NCI-H1105 treated with DMSO at 0.1 percent for 48 hours (cell line): ENCODE measurements around the gene ATP6V0A4.
A peak's percentile ranks its signal among the peaks of the same experiment; 100 is the strongest.
"Not testable (repeated sequence)": the region's sequence is repeated elsewhere in the genome, so short reads cannot be mapped to it uniquely, and the experiment has no call there.

Source experiments
- DNase-seq: peaks from one replicate; lab custom pipeline; 2025; lab: John Stamatoyannopoulos, UW

ATP6V0A4 gene

GRCh38 chr7:138750901-138751464 lies 47.0 kb downstream of the ATP6V0A4 start:
- no peak for DNase-seq

- DNase-seq, result no peak
Measured at GRCh38 chr7:138750473-138750872, 47.5 kb downstream of the ATP6V0A4 start.

GRCh38 chr7:138749960-138750359 lies 48.0 kb downstream of the ATP6V0A4 start:
- no peak for DNase-seq

GRCh38 chr7:138748666-138749065 lies 49.3 kb downstream of the ATP6V0A4 start:
- DNase-seq, result no peak

- no peak for DNase-seq
Measured at GRCh38 chr7:138746073-138746472, 51.9 kb downstream of the ATP6V0A4 start.

- DNase-seq, result no peak
Measured at GRCh38 chr7:138745189-138745588, 52.8 kb downstream of the ATP6V0A4 start.

GRCh38 chr7:138741453-138741735 lies 56.6 kb downstream of the ATP6V0A4 start:
- no peak for DNase-seq

GRCh38 chr7:138739859-138740258 lies 58.1 kb downstream of the ATP6V0A4 start:
- no peak for DNase-seq

GRCh38 chr7:138738551-138739335 lies 59.3 kb downstream of the ATP6V0A4 start:
- DNase-seq, result peak; percentile 80

- no peak for DNase-seq
Measured at GRCh38 chr7:138738114-138738513, 59.9 kb downstream of the ATP6V0A4 start.

- no peak for DNase-seq
Measured at GRCh38 chr7:138735399-138735798, 62.6 kb downstream of the ATP6V0A4 start.

- not testable (repeated sequence) for DNase-seq
Measured at GRCh38 chr7:138731733-138732132, 66.3 kb downstream of the ATP6V0A4 start.

GRCh38 chr7:138729444-138729843 lies 68.6 kb downstream of the ATP6V0A4 start:
- no peak for DNase-seq

- DNase-seq, result peak; percentile 7
Measured at GRCh38 chr7:138727336-138728099, 70.5 kb downstream of the ATP6V0A4 start.

- no peak for DNase-seq
Measured at GRCh38 chr7:138726288-138726687, 71.7 kb downstream of the ATP6V0A4 start.

GRCh38 chr7:138720286-138720685 lies 77.7 kb downstream of the ATP6V0A4 start:
- no peak for DNase-seq

- no peak for DNase-seq
Measured at GRCh38 chr7:138716889-138717288, 81.1 kb downstream of the ATP6V0A4 start.

GRCh38 chr7:138713191-138713590 lies 84.8 kb downstream of the ATP6V0A4 start:
- DNase-seq, result no peak

- no peak for DNase-seq
Measured at GRCh38 chr7:138712652-138713051, 85.3 kb downstream of the ATP6V0A4 start.

- no peak for DNase-seq
Measured at GRCh38 chr7:138710536-138711385, 87.2 kb downstream of the ATP6V0A4 start.

GRCh38 chr7:138705167-138705566 lies 92.8 kb downstream of the ATP6V0A4 start:
- DNase-seq, result no peak

- no peak for DNase-seq
Measured at GRCh38 chr7:138701537-138701923, 96.5 kb downstream of the ATP6V0A4 start.
